ENCODE measurements around the gene CDH16.

The CDH16 gene

DNA sequence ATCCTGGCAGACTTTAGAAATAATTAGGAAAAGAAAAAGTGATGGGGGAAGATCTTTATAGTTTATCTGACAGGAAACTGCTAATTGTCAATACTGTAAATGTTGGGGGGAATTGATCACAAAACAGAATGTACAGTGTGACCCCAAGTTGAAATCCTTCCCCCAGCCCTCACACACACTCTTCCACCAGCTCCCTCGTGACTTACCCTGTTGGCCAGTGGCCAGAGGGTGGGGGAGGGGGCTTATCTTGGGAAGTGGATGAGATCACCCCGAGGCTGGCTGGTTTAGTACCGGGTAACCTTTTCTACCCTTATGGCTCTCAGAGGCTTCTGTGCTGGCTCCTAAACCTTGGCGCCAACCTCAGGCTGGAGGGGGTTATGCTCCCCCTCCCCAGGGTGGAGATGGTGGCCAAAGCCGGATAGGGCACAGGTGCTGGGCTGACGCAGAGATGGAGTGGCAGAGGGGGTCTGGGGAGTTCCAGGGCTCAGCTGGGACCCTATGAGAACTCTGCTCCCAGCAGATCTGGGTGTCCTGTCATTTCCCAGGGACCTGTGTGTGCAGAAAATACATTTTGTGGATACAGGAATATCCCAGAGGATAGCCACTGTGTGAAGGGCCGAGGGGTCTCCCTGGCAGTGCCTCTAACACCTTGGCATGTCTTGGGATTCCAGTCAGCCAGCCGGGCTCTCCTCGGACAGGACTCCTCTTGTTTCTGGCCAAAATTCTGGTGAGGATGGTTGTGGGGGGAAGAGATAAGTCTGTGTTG lies 18.6 kb downstream of the CDH16 start (continued):
- TF ChIP-seq ZNF24 (tag by site-specific recombination; IDR thresholded peaks at IDR 0.05) (peak; percentile 29; the same call in 1 of the 2 replicates), HOXC10 (CRISPR knock-in tag; IDR thresholded peaks at IDR 0.05) (no peak), ZNF660 (tag by site-specific recombination; IDR thresholded peaks at IDR 0.05) (peak; percentile 95), ZNF132 (tag by site-specific recombination; IDR thresholded peaks at IDR 0.05; ENCODE audit: borderline replicate concordance) (no peak), OSR2 (tag by site-specific recombination; IDR thresholded peaks at IDR 0.05) (peak; percentile 64), ZNF747 (tag by site-specific recombination; IDR thresholded peaks at IDR 0.05) (no peak), ZNF155 (tag by site-specific recombination; IDR thresholded peaks at IDR 0.05) (no peak), KLF9 (tag by site-specific recombination; IDR thresholded peaks at IDR 0.05; ENCODE audit: low read depth) (no peak), KLF8 (tag by site-specific recombination; IDR thresholded peaks at IDR 0.05) (peak; percentile 51; the same call in 1 of the 2 replicates), ZNF366 (tag by site-specific recombination; conservative IDR thresholded peaks at IDR 0.05) (peak; percentile 74), ZNF221 (tag by site-specific recombination; IDR thresholded peaks at IDR 0.05; ENCODE audit: borderline replicate concordance) (no peak), ZNF549 (tag by site-specific recombination; IDR thresholded peaks at IDR 0.05) (no peak), ZNF169 (tag by site-specific recombination; IDR thresholded peaks at IDR 0.05) (no peak)
- TF ChIP-seq, protein P1, sequence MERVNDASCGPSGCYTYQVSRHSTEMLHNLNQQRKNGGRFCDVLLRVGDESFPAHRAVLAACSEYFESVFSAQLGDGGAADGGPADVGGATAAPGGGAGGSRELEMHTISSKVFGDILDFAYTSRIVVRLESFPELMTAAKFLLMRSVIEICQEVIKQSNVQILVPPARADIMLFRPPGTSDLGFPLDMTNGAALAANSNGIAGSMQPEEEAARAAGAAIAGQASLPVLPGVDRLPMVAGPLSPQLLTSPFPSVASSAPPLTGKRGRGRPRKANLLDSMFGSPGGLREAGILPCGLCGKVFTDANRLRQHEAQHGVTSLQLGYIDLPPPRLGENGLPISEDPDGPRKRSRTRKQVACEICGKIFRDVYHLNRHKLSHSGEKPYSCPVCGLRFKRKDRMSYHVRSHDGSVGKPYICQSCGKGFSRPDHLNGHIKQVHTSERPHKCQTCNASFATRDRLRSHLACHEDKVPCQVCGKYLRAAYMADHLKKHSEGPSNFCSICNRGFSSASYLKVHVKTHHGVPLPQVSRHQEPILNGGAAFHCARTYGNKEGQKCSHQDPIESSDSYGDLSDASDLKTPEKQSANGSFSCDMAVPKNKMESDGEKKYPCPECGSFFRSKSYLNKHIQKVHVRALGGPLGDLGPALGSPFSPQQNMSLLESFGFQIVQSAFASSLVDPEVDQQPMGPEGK (tag by site-specific recombination; IDR thresholded peaks at IDR 0.05) = peak; percentile 86
- TF ChIP-seq, protein P2, sequence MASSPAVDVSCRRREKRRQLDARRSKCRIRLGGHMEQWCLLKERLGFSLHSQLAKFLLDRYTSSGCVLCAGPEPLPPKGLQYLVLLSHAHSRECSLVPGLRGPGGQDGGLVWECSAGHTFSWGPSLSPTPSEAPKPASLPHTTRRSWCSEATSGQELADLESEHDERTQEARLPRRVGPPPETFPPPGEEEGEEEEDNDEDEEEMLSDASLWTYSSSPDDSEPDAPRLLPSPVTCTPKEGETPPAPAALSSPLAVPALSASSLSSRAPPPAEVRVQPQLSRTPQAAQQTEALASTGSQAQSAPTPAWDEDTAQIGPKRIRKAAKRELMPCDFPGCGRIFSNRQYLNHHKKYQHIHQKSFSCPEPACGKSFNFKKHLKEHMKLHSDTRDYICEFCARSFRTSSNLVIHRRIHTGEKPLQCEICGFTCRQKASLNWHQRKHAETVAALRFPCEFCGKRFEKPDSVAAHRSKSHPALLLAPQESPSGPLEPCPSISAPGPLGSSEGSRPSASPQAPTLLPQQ (tag by site-specific recombination; IDR thresholded peaks at IDR 0.05) = peak; percentile 72
- TF ChIP-seq, protein P3, sequence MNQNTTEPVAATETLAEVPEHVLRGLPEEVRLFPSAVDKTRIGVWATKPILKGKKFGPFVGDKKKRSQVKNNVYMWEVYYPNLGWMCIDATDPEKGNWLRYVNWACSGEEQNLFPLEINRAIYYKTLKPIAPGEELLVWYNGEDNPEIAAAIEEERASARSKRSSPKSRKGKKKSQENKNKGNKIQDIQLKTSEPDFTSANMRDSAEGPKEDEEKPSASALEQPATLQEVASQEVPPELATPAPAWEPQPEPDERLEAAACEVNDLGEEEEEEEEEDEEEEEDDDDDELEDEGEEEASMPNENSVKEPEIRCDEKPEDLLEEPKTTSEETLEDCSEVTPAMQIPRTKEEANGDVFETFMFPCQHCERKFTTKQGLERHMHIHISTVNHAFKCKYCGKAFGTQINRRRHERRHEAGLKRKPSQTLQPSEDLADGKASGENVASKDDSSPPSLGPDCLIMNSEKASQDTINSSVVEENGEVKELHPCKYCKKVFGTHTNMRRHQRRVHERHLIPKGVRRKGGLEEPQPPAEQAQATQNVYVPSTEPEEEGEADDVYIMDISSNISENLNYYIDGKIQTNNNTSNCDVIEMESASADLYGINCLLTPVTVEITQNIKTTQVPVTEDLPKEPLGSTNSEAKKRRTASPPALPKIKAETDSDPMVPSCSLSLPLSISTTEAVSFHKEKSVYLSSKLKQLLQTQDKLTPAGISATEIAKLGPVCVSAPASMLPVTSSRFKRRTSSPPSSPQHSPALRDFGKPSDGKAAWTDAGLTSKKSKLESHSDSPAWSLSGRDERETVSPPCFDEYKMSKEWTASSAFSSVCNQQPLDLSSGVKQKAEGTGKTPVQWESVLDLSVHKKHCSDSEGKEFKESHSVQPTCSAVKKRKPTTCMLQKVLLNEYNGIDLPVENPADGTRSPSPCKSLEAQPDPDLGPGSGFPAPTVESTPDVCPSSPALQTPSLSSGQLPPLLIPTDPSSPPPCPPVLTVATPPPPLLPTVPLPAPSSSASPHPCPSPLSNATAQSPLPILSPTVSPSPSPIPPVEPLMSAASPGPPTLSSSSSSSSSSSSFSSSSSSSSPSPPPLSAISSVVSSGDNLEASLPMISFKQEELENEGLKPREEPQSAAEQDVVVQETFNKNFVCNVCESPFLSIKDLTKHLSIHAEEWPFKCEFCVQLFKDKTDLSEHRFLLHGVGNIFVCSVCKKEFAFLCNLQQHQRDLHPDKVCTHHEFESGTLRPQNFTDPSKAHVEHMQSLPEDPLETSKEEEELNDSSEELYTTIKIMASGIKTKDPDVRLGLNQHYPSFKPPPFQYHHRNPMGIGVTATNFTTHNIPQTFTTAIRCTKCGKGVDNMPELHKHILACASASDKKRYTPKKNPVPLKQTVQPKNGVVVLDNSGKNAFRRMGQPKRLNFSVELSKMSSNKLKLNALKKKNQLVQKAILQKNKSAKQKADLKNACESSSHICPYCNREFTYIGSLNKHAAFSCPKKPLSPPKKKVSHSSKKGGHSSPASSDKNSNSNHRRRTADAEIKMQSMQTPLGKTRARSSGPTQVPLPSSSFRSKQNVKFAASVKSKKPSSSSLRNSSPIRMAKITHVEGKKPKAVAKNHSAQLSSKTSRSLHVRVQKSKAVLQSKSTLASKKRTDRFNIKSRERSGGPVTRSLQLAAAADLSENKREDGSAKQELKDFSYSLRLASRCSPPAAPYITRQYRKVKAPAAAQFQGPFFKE (tag by site-specific recombination; IDR thresholded peaks at IDR 0.05; ENCODE audit: borderline replicate concordance) = no peak
- TF ChIP-seq, protein P4, sequence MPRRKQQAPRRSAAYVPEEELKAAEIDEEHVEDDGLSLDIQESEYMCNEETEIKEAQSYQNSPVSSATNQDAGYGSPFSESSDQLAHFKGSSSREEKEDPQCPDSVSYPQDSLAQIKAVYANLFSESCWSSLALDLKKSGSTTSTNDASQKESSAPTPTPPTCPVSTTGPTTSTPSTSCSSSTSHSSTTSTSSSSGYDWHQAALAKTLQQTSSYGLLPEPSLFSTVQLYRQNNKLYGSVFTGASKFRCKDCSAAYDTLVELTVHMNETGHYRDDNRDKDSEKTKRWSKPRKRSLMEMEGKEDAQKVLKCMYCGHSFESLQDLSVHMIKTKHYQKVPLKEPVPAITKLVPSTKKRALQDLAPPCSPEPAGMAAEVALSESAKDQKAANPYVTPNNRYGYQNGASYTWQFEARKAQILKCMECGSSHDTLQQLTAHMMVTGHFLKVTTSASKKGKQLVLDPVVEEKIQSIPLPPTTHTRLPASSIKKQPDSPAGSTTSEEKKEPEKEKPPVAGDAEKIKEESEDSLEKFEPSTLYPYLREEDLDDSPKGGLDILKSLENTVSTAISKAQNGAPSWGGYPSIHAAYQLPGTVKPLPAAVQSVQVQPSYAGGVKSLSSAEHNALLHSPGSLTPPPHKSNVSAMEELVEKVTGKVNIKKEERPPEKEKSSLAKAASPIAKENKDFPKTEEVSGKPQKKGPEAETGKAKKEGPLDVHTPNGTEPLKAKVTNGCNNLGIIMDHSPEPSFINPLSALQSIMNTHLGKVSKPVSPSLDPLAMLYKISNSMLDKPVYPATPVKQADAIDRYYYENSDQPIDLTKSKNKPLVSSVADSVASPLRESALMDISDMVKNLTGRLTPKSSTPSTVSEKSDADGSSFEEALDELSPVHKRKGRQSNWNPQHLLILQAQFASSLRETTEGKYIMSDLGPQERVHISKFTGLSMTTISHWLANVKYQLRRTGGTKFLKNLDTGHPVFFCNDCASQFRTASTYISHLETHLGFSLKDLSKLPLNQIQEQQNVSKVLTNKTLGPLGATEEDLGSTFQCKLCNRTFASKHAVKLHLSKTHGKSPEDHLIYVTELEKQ (tag by site-specific recombination; IDR thresholded peaks at IDR 0.05; ENCODE audit: borderline replicate concordance) = 0 out of 2 replicates have a peak, but pooled peaks have one; percentile 10
- TF ChIP-seq, protein P5, sequence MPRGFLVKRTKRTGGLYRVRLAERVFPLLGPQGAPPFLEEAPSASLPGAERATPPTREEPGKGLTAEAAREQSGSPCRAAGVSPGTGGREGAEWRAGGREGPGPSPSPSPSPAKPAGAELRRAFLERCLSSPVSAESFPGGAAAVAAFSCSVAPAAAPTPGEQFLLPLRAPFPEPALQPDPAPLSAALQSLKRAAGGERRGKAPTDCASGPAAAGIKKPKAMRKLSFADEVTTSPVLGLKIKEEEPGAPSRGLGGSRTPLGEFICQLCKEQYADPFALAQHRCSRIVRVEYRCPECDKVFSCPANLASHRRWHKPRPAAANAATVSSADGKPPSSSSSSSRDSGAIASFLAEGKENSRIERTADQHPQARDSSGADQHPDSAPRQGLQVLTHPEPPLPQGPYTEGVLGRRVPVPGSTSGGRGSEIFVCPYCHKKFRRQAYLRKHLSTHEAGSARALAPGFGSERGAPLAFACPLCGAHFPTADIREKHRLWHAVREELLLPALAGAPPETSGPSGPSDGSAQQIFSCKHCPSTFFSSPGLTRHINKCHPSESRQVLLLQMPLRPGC (tag by site-specific recombination; IDR thresholded peaks at IDR 0.05) = peak; percentile 49; the same call in 1 of the 2 replicates
- TF ChIP-seq, protein P6, sequence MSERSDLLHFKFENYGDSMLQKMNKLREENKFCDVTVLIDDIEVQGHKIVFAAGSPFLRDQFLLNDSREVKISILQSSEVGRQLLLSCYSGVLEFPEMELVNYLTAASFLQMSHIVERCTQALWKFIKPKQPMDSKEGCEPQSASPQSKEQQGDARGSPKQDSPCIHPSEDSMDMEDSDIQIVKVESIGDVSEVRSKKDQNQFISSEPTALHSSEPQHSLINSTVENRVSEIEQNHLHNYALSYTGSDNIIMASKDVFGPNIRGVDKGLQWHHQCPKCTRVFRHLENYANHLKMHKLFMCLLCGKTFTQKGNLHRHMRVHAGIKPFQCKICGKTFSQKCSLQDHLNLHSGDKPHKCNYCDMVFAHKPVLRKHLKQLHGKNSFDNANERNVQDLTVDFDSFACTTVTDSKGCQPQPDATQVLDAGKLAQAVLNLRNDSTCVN (tag by site-specific recombination; optimal IDR thresholded peaks at IDR 0.05) = no peak

Data from HEK293 (cell line).